Stimulated activated CD4-positive, alpha-beta T cell treated with anti-CD3 and anti-CD28 coated beads, Interleukin-4, amount 100 ng/mL, for 4 hours (primary cell): ENCODE results near the gene GORASP2.

ENCODE experiments used
- DNase-seq, 2 experiments: peaks; one replicate each; pipeline ENCODE4 v3.0.0-alpha.2; 2020

GORASP2 gene

GRCh38 chr2:170968205-170969003 lies 39.4 kb downstream of the GORASP2 start:
- DNase-seq = no peak

GRCh38 chr2:170969030-170969429 lies 40.0 kb downstream of the GORASP2 start:
- DNase-seq = no peak

- no peak for DNase-seq
These were observed 40.9 kb downstream of the GORASP2 start for GRCh38 chr2:170969872-170970496.

- no peak for DNase-seq
These were observed 42.0 kb downstream of the GORASP2 start for GRCh38 chr2:170971071-170971470.

- DNase-seq = no peak
These were observed 43.5 kb downstream of the GORASP2 start for GRCh38 chr2:170972296-170973224.

GRCh38 chr2:170973225-170973491 lies 44.1 kb downstream of the GORASP2 start:
- DNase-seq = no peak

- peak; percentile 88 to 91 for DNase-seq
These were observed 44.6 kb downstream of the GORASP2 start for GRCh38 chr2:170973492-170974303.

- no peak for DNase-seq
These were observed 45.4 kb downstream of the GORASP2 start for GRCh38 chr2:170974304-170974993.

GRCh38 chr2:170975127-170975942 lies 46.3 kb downstream of the GORASP2 start:
- no peak for DNase-seq

- DNase-seq = no peak
These were observed 46.9 kb downstream of the GORASP2 start for GRCh38 chr2:170975943-170976270.

- DNase-seq = no peak
These were observed 55.0 kb downstream of the GORASP2 start for GRCh38 chr2:170984079-170984478.

- no peak for DNase-seq
These were observed 56.4 kb downstream of the GORASP2 start for GRCh38 chr2:170985407-170985806.

GRCh38 chr2:170986566-170987258 lies 57.7 kb downstream of the GORASP2 start:
- DNase-seq = no peak

GRCh38 chr2:170991398-170992182 lies 62.5 kb downstream of the GORASP2 start:
- no peak for DNase-seq

GRCh38 chr2:170996316-170996715 lies 67.3 kb downstream of the GORASP2 start:
- no peak for DNase-seq

GRCh38 chr2:170997893-170998597 lies 69.0 kb downstream of the GORASP2 start:
- DNase-seq = no peak

- DNase-seq = no peak
These were observed 70.6 kb downstream of the GORASP2 start for GRCh38 chr2:170999654-171000053.

GRCh38 chr2:171004363-171004762 lies 75.3 kb downstream of the GORASP2 start:
- no peak for DNase-seq

- DNase-seq = no peak
These were observed 75.8 kb downstream of the GORASP2 start for GRCh38 chr2:171004833-171005232.
